Measurements from ENCODE around the gene GBX2.

GRCh38 chr2:236163471-236164200, 4.5 kb downstream of the GBX2 start:
- TF ChIP-seq POLR2A (IDR thresholded peaks at IDR 0.05) (no peak), CTCF (IDR thresholded peaks at IDR 0.05) (no peak)

All from lower leg skin (tissue), 3 donors.